ENCODE results near the gene NFIX. TPM values are rescaled to one million over a fixed set of nuclear protein-coding genes. Genes with fewer than 3 reads are reported as not detected.

The NFIX gene
- total RNA-seq, 1 donor from 2014 or later = 6.7 TPM

DNA sequence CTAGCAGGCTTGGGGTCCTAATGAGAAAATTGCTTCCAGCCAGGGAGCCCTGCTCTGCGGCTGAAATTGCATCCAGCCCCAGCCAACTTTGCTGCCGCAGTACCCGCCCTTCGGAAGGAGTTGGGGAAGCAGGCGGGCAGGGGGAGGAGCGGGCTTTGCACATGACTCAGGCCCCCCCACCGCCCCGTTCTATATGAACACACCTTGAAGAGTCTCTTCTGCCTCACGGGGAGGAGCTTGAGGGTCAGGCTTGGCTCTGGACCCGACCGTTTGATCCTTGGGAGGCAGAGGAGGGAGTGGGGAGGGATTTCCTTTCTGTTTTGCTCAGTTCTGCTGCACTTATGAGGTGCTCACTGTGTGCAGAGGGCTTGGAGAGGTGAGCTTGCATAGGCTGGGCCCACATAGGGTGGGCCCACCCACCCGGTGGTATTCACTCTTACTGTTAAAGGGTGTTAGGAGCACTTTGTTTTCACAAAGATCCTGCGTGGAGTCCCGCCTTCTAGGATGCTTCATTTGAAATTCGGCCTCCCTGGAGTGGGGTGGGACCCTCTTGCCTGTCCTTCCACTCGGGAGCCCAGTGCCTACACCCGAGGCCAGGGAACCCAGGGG, 60.9 kb downstream of the NFIX start:
- no peak overlapping the region for H3K4me3 ChIP-seq (ENCODE audit: low read depth, low read length)
- H3K36me3 ChIP-seq (ENCODE audit: control insufficient read depth, insufficient read depth, low read length) = no peaks in the 10 kb centered on the region
- H3K27me3 ChIP-seq (ENCODE audit: control insufficient read depth, insufficient read depth, low read length) = no peaks in the 10 kb centered on the region
- TF ChIP-seq, protein P1, sequence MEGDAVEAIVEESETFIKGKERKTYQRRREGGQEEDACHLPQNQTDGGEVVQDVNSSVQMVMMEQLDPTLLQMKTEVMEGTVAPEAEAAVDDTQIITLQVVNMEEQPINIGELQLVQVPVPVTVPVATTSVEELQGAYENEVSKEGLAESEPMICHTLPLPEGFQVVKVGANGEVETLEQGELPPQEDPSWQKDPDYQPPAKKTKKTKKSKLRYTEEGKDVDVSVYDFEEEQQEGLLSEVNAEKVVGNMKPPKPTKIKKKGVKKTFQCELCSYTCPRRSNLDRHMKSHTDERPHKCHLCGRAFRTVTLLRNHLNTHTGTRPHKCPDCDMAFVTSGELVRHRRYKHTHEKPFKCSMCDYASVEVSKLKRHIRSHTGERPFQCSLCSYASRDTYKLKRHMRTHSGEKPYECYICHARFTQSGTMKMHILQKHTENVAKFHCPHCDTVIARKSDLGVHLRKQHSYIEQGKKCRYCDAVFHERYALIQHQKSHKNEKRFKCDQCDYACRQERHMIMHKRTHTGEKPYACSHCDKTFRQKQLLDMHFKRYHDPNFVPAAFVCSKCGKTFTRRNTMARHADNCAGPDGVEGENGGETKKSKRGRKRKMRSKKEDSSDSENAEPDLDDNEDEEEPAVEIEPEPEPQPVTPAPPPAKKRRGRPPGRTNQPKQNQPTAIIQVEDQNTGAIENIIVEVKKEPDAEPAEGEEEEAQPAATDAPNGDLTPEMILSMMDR (IDR thresholded peaks at IDR 0.05; ENCODE audit: insufficient read depth, low read length, poor library complexity, severe bottlenecking) = no peak
- DNase-seq (ENCODE audit: low read depth) = no peak

DNA sequence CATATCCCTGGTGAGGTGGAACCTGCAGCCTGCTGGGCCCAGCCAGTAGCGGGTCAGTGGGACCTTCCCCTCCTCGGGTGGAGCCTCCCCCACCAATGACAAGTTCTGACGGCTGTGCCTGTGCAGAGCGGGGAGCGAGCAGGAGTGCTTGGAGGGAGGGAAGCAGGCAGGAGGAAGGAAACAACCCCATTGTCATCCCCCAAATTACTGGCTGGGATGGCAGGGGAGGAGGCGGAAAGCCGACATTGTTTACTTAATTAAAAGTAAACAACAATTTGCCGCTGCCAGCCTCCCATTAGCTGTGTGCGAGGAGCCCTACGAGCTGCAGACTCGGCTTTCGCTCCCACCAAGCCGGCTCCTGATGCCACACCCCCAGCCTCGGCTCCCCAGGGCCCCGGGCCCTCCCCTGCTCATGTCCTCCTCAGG, 61.9 kb downstream of the NFIX start:
- no peak overlapping the region for H3K4me3 ChIP-seq (ENCODE audit: low read depth, low read length)
- no peak for DNase-seq (ENCODE audit: low read depth)
- TF ChIP-seq, protein P1 (IDR thresholded peaks at IDR 0.05; ENCODE audit: insufficient read depth, low read length, poor library complexity, severe bottlenecking) = no peak
- no peaks in the 10 kb centered on the region for H3K36me3 ChIP-seq (ENCODE audit: control insufficient read depth, insufficient read depth, low read length)
- H3K27me3 ChIP-seq (ENCODE audit: control insufficient read depth, insufficient read depth, low read length) = no peaks in the 10 kb centered on the region

DNA sequence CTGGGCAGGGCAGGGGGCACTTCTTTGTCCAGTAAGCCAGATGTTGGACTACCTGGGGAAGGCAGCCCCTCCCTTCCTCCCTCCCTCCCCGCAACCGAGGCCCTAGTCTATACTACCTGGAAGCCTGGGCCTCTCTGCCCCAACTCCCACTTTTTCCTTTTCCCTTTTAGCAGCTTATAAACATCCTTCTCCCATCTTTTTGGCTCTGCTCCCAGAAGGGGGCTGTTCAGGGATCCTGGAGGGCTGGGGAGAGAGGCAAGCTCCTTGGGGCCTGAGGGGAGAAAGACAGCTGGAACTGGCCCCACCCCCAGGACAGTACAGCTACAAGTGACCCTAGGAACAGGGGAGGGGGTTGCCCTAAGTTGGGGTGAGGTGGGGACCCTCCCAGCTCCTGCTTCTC, 62.5 kb downstream of the NFIX start:
- no peak for DNase-seq (ENCODE audit: low read depth)
- H3K4me3 ChIP-seq (ENCODE audit: low read depth, low read length) = no peak overlapping the region
- TF ChIP-seq, protein P1 (IDR thresholded peaks at IDR 0.05; ENCODE audit: insufficient read depth, low read length, poor library complexity, severe bottlenecking) = no peak
- peaks cover 4% of the 10 kb centered on the region for H3K27me3 ChIP-seq (ENCODE audit: control insufficient read depth, insufficient read depth, low read length)
- no peaks in the 10 kb centered on the region for H3K36me3 ChIP-seq (ENCODE audit: control insufficient read depth, insufficient read depth, low read length)

DNA sequence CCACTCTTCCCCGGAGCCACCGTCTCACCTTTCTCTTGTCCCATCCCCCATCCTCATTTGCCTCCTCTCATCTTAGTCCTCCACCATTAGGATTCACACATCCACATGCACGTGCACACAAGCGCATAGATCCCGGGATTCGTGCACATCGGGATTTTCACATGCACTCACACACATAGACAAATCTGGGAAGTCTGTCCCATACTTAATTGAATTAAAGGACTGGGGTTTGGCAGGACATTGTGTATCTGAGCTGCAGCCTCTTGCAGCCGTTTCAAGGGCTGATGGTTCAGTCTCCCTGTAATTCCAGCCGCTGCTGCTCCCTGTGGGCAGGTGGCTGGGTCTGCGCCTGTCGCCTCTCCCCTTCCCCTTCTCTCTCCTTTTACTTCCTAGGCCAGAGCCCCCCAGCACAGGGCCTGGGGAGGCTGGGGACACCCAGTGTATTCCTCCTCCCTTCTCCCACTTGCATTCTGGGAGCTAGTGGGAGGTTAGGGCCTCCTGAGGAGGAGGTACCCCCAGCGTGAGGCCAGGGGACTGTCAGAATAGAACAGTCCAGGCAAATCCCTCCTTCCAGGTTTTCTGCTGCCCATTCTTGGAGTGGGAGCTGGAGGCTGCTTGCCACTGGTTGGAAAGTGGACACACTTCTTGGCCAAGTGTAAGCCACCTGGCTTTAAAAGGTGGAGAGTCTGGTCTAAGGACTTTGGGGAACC, 63.8 kb downstream of the NFIX start:
- Histone ChIP-seq H3K4me3 (ENCODE audit: low read depth, low read length) (no peak overlapping the region), H3K36me3 (ENCODE audit: control insufficient read depth, insufficient read depth, low read length) (no peaks in the 10 kb centered on the region), H3K27me3 (ENCODE audit: control insufficient read depth, insufficient read depth, low read length) (peaks cover 7% of the 10 kb centered on the region)
- no peak for DNase-seq (ENCODE audit: low read depth)
- TF ChIP-seq, protein P1 (IDR thresholded peaks at IDR 0.05; ENCODE audit: insufficient read depth, low read length, poor library complexity, severe bottlenecking) = no peak

DNA sequence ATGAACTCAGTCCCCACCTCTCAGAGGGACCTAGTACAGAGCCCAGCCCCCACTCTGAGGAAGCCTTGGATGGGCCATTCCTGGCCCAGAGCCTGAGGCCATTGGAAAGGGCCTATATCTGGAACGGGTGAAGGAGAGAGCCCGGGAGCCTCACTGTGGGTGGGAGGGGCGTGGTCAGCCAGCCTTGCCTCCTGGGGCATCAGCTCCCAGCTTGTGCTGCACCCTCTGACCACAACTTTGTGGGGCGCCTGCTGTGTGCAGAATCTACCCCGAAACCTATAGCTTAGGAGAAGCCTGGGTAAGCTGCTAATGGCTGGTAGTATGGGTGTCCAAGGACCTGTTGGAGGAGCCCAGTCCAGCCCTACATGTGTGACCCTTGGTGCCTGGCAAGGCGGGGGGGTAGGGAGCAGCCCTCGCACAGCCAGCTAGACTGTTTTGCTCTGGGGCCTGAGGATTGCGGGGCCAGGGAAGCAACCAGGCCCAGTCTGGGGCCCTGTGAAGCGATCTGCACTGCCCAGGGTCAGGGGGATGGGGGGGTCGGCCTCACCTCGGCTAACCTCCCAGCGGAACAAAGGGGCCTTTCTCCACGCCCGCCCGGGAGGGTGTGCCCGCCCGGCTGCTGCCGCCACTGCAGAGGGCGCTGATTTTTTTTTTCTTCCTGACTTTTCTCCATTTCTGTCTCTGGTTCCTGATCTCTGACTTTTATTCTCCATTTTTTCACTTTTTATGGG, 65.1 kb downstream of the NFIX start:
- H3K4me3 ChIP-seq (ENCODE audit: low read depth, low read length) = no peak overlapping the region

More for the DNA sequence above, 65.1 kb downstream of the NFIX start:
- no peaks in the 10 kb centered on the region for H3K36me3 ChIP-seq (ENCODE audit: control insufficient read depth, insufficient read depth, low read length)
- TF ChIP-seq, protein P1 (IDR thresholded peaks at IDR 0.05; ENCODE audit: insufficient read depth, low read length, poor library complexity, severe bottlenecking) = no peak
- no peak for DNase-seq (ENCODE audit: low read depth)
- peaks cover 7% of the 10 kb centered on the region for H3K27me3 ChIP-seq (ENCODE audit: control insufficient read depth, insufficient read depth, low read length)
